Lower leg skin (tissue), 3 donors: Measurements from ENCODE around the gene NR1H4.

Experiments used
- POLR2A ChIP-seq, 2 donors: fragments of 450-650 bp; IDR thresholded peaks; one replicate each; pipeline ENCODE4 v1.6.1; 2016 to 2017; ENCODE audit warnings: antibody characterized with exemption in 2 of 2, mild to moderate bottlenecking in 1 of 2, moderate library complexity in 1 of 2
- TF ChIP-seq, protein P1 (sequence below), 3 donors: fragments of 450-650 bp; IDR thresholded peaks; one replicate each; pipeline ENCODE4 v1.5.1; 2016; ENCODE audit warnings: antibody characterized with exemption in 3 of 3, mild to moderate bottlenecking in 3 of 3, moderate library complexity in 2 of 3

- TF ChIP-seq POLR2A (IDR thresholded peaks at IDR 0.05) = no peak
- TF ChIP-seq, protein P1, sequence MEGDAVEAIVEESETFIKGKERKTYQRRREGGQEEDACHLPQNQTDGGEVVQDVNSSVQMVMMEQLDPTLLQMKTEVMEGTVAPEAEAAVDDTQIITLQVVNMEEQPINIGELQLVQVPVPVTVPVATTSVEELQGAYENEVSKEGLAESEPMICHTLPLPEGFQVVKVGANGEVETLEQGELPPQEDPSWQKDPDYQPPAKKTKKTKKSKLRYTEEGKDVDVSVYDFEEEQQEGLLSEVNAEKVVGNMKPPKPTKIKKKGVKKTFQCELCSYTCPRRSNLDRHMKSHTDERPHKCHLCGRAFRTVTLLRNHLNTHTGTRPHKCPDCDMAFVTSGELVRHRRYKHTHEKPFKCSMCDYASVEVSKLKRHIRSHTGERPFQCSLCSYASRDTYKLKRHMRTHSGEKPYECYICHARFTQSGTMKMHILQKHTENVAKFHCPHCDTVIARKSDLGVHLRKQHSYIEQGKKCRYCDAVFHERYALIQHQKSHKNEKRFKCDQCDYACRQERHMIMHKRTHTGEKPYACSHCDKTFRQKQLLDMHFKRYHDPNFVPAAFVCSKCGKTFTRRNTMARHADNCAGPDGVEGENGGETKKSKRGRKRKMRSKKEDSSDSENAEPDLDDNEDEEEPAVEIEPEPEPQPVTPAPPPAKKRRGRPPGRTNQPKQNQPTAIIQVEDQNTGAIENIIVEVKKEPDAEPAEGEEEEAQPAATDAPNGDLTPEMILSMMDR (IDR thresholded peaks at IDR 0.05) = no peak
These were observed 138.9 kb downstream of the NR1H4 start for GRCh38 chr12:100612606-100613005.
